ENCODE results near the gene PON2.
"Not testable (repeated sequence)": the region's sequence is repeated elsewhere in the genome, so short reads cannot be mapped to it uniquely, and the experiment has no call there.

The PON2 gene

DNA sequence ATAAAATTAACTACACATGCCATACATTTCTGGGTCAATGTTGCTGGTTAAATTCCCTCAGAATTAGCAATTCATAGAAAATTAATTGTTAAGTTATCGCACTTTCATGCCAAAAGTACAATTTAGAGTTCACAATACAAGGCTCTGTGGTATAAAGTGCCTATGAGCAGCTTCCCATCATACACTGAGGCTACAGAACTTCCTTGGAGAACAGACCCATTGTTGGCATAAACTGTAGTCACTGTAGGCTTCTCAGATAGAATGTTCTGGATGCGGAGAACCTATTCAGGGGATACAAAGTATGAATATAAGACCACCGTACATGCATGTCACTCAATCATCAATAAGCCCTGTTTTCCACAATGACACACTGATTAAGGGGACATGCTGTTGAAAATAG lies 29.6 kb downstream of the PON2 start:
- no peak for DNase-seq (ENCODE audit: low read depth in 2 of 2)

- DNase-seq (ENCODE audit: low read depth in 2 of 2) = no peak
These were observed 30.4 kb downstream of the PON2 start for GRCh38 chr7:95404316-95404865.

DNA sequence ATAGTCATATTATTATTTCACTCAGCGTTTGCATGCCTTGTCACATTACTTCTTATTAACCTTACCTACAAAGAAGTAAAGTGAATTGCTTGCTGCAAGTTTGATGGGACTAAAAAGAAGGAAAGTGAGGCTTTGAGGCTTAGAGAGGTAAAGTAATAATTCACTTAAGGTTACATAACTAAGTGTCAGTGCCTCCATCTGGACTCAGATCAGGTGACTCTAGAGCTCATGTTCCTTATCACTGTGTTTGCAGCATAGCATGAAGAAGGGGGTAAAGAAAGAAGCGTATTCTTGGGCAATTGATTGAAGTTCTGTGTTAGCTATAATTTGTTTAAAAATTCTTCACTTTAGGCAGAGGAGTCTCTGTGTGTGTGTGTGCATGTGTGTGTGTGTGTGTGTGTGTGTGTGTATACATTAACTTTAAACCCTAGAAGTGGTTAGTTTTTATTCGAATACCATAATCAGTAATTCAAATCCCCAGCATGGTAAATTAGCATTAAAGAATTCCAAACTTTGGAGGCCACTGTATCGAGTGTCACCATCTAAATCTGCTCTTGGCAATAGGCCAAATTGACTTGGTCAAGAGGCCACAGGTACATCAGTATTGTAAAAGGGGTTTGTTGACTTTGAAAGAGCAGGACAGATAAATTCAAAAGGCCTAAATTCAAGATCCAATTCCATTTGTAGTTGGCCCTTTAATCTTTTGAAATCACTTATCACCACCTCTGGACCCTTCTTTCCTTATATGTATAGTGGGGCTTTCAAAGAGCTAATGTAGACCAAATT lies 36.5 kb downstream of the PON2 start:
- DNase-seq (ENCODE audit: low read depth in 2 of 2) = no peak

DNA sequence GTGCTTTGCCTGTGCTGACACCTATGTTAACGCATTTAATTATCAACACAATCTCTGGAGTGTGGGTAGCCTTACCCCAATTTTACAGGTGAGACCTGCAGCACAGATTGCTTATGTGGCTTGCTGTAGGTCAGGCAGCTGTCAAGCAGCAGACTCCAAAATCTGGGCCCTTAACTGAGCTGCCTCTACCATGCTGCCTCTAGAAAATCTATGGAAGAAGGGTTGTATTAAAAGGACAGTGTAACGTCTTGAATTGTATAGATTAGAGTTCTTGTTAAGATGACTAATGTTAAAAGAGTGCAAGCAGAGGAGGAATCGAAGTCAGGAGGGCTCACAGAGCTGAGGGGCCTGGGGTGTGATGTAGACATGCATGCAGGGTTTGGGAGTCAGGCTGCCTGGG lies 37.4 kb downstream of the PON2 start:
- DNase-seq (ENCODE audit: low read depth in 2 of 2) = no peak

- DNase-seq (ENCODE audit: low read depth in 2 of 2) = peak; percentile 1 to 2
These were observed 38.4 kb downstream of the PON2 start, which contains the start of gene PON3 for GRCh38 chr7:95396136-95397032. PON3 (minus strand) TSS chr7:95396375; CDS start chr7:95396350, 25 bp downstream.

- no peak for DNase-seq (ENCODE audit: low read depth in 2 of 2)
These were observed 39.1 kb downstream of the PON2 start for GRCh38 chr7:95395755-95396135.

DNA sequence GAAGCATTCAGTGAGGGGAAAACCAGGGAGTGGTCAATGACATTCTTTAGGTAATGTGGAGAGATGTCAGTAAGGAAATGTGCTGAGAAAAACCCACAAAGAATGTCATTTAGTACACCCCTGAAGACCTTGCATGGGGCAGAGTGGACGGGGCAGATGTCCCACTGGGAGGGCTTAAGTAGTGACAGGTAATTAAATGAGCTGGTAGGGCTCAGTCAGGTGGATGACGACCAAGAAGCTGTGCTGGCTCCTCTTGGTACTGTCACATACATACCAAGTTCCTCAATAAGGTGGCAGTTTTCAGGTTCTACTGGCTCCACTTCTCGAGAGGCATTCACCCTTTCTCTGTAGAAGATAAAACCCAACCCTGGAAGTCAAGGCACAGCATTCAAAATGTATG lies 40.5 kb downstream of the PON2 start:
- no peak for DNase-seq (ENCODE audit: low read depth in 2 of 2)

DNA sequence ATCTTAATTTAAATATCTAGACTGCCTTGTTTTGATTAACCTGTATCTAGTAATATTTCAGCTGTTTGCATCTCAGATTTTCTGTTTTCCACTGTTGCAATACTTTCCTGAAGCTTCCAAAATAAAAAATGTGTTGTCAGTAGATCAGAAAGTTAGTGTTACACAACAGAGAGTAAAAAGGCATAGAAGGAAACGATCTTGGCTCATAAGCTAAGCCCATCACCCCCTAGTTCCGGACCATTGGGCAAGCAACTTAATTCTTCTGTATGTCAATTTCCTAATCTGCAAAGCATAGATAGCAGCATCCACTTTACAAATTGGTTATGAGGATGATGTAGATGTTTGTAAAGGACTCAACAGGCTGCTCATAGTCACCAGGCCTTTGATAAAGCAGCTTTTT lies 43.1 kb downstream of the PON2 start:
- DNase-seq (ENCODE audit: low read depth in 2 of 2) = no peak

GRCh38 chr7:95389516-95389915 lies 45.3 kb downstream of the PON2 start:
- DNase-seq (ENCODE audit: low read depth in 2 of 2) = no peak

DNA sequence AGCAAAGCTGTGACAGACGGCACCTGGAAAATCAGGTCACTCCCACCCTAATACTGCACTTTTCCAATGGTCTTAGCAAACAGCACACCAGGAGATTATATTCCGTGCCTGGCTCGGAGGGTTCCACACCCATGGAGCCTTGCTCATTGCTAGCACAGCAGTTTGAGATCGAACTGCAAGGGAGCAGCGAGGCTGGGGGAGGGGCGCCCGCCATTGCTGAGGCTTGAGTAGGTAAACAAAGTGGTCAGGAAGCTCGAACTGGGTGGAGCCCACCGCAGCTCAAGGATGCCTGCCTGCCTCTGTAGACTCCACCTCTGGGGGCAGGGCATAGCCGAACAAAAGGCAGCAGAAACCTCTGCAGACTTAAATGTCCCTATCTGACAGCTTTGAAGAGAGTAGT lies 55.4 kb downstream of the PON2 start:
- not testable (repeated sequence) for DNase-seq (ENCODE audit: low read depth in 2 of 2)

GRCh38 chr7:95376632-95377400 lies 58.0 kb downstream of the PON2 start:
- no peak for DNase-seq (ENCODE audit: low read depth in 2 of 2)

DNA sequence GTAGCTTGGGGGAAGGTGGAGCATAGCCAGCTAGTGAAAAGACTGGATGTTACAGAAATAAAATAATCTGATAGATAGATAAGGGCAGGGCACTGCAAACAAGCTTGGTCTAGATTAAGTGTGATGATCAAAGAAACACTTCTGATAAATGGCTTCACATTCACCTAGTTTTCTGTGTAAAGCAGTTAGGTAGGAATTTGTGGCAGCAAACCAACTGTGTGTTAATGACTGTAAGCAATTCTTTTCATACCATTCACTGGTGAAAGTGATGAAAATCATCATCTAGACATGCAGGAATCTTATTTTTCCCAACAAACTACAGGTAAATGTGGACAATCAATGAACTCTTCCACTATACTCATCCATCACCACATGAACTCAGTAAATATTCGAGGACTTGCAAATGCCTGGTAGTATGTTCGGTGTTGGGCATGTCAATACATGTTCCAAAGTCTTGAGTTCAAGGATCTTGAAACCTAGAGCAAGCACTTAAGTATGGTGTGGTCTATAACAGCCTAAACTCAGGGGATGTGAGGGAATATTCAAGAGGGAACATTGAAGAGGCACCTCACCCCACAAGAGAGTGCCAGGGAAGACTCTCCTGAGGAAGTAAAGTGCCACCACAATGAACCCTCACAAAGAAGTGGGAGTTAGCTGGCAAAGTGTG lies 59.1 kb downstream of the PON2 start:
- DNase-seq (ENCODE audit: low read depth in 2 of 2) = no peak

- DNase-seq (ENCODE audit: low read depth in 2 of 2) = no peak
These were observed 61.5 kb downstream of the PON2 start for GRCh38 chr7:95373323-95373722.

GRCh38 chr7:95368235-95368634 lies 66.6 kb downstream of the PON2 start:
- DNase-seq (ENCODE audit: low read depth in 2 of 2) = no peak

GRCh38 chr7:95367606-95368005 lies 67.2 kb downstream of the PON2 start:
- no peak for DNase-seq (ENCODE audit: low read depth in 2 of 2)

DNA sequence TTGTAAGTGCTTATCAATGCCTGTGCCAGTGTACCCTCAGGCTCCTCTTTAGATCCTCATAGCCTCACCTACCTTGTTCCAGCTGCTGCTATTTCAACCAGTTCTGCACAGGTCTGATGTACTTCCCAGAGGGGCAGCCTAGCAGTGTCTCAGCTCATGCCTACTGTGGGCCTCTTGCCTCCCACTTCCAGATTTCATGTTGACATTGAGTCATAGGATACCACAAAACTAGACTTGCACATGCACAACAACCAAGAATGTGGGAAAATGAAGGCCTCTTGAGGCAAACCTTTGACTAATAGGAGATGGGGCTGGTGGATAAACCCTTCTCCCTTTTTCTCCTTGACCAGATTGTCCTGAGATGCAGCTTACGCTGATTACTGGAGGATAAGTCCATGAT lies 69.7 kb downstream of the PON2 start:
- no peak for DNase-seq (ENCODE audit: low read depth in 2 of 2)

DNA sequence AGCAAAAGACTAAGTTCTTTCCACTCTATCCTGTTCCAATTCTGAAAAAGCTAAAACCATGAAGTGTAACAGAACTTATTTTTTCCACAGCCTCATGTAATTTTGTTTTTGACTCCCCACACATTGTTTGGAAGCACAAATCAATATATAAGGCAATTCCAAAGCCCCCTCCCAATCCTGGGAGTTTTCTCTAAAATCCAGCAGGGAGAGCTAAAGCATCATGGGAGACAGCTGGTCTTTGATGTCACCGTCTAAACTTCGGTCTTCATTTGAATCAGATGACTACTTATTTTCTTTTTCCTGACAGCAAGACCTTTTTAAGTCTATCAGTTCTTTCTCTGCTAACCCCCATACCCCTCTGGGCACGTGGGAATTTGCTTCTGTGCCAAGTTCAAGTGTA lies 77.2 kb downstream of the PON2 start:
- DNase-seq (ENCODE audit: low read depth in 2 of 2) = no peak

Data from stimulated activated CD4-positive, alpha-beta T cell treated with anti-CD3 and anti-CD28 coated beads, Interleukin-4, amount 100 ng/mL, for 48 hours (primary cell).